Measurements from ENCODE around the gene C20orf141. TPM values are rescaled to one million over a fixed set of nuclear protein-coding genes. Genes with fewer than 3 reads are reported as not detected.
"Not testable (repeated sequence)": the region's sequence is repeated elsewhere in the genome, so short reads cannot be mapped to it uniquely, and the experiment has no call there.

The C20orf141 gene
- total RNA-seq, 1 experiment from 2014 or later, result not detected

- DNase-seq (ENCODE audit: unreplicated experiment), result no peak
- no peaks in the 10 kb centered on the region for H3K9me3 Mint-ChIP-seq (ENCODE audit: unreplicated experiment)
- BruUV-seq (replicated peaks), result no TSS peak
- no peak overlapping the region for H3K4me3 Mint-ChIP-seq (ENCODE audit: unreplicated experiment)
- no peaks in the 10 kb centered on the region for H3K36me3 Mint-ChIP-seq (ENCODE audit: insufficient read depth, unreplicated experiment)
- CTCF ChIA-PET, result interaction anchor here (0.6 kb wide), 1 partner anchor 224 kb away, joined by 3 read pairs; no protein-coding TSS in a partner anchor
- peaks cover 1% of the 10 kb centered on the region for H3K4me1 Mint-ChIP-seq (ENCODE audit: insufficient read depth, unreplicated experiment)
- H3K27ac Mint-ChIP-seq (ENCODE audit: low read depth, unreplicated experiment), result no peak overlapping the region
- POLR2A ChIA-PET, result interaction anchor here (0.6 kb wide), 1 partner anchor 74 kb away, joined by 3 read pairs; no protein-coding TSS in a partner anchor
- H3K27me3 Mint-ChIP-seq (ENCODE audit: insufficient read depth, unreplicated experiment), result peaks cover 43% of the 10 kb centered on the region
- intact Hi-C loops (cut with micrococcal nuclease), result no loop called here
- no peak for TF ChIP-seq CTCF (IDR thresholded peaks at IDR 0.05; ENCODE audit: unreplicated experiment)
These were observed 9.7 kb upstream of the C20orf141 start for GRCh38 chr20:2804852-2805688.

- Mint-ChIP-seq H3K27ac (ENCODE audit: low read depth, unreplicated experiment) (no peak overlapping the region), H3K36me3 (ENCODE audit: insufficient read depth, unreplicated experiment) (no peaks in the 10 kb centered on the region), H3K27me3 (ENCODE audit: insufficient read depth, unreplicated experiment) (peaks cover 35% of the 10 kb centered on the region), H3K9me3 (ENCODE audit: unreplicated experiment) (no peaks in the 10 kb centered on the region), H3K4me1 (ENCODE audit: insufficient read depth, unreplicated experiment) (no peaks in the 10 kb centered on the region), H3K4me3 (ENCODE audit: unreplicated experiment) (no peak overlapping the region)
- ChIA-PET POLR2A (interaction anchor here (0.6 kb wide), 1 partner anchor 74 kb away, joined by 3 read pairs; no protein-coding TSS in a partner anchor), CTCF (no interaction called here)
- intact Hi-C loops (cut with micrococcal nuclease), result no loop called here
- no TSS peak for BruUV-seq (replicated peaks)
- no peak for TF ChIP-seq CTCF (IDR thresholded peaks at IDR 0.05; ENCODE audit: unreplicated experiment)
- peak; percentile 37 for DNase-seq (ENCODE audit: unreplicated experiment)
These were observed 9.0 kb upstream of the C20orf141 start for GRCh38 chr20:2805689-2806350.

- DNase-seq (ENCODE audit: unreplicated experiment), result no peak
- Mint-ChIP-seq H3K4me1 (ENCODE audit: insufficient read depth, unreplicated experiment) (no peaks in the 10 kb centered on the region), H3K27ac (ENCODE audit: low read depth, unreplicated experiment) (no peak overlapping the region), H3K4me3 (ENCODE audit: unreplicated experiment) (no peak overlapping the region), H3K27me3 (ENCODE audit: insufficient read depth, unreplicated experiment) (peaks cover 30% of the 10 kb centered on the region), H3K9me3 (ENCODE audit: unreplicated experiment) (peaks cover 3% of the 10 kb centered on the region), H3K36me3 (ENCODE audit: insufficient read depth, unreplicated experiment) (no peaks in the 10 kb centered on the region)
- no TSS peak for BruUV-seq (replicated peaks)
- no peak for TF ChIP-seq CTCF (IDR thresholded peaks at IDR 0.05; ENCODE audit: unreplicated experiment)
- CTCF ChIA-PET, result no interaction called here
- POLR2A ChIA-PET, result no interaction called here
- intact Hi-C loops (cut with micrococcal nuclease), result no loop called here
These were observed 8.5 kb upstream of the C20orf141 start for GRCh38 chr20:2806351-2806701.

GRCh38 chr20:2807019-2807418 is 7.8 kb upstream of the C20orf141 start:
- TF ChIP-seq CTCF (IDR thresholded peaks at IDR 0.05; ENCODE audit: unreplicated experiment), result no peak
- intact Hi-C loops (cut with micrococcal nuclease), result no loop called here
- H3K4me1 Mint-ChIP-seq (ENCODE audit: insufficient read depth, unreplicated experiment), result no peaks in the 10 kb centered on the region
- H3K27ac Mint-ChIP-seq (ENCODE audit: low read depth, unreplicated experiment), result no peak overlapping the region
- POLR2A ChIA-PET, result no interaction called here
- peaks cover 23% of the 10 kb centered on the region for H3K27me3 Mint-ChIP-seq (ENCODE audit: insufficient read depth, unreplicated experiment)
- no TSS peak for BruUV-seq (replicated peaks)
- DNase-seq (ENCODE audit: unreplicated experiment), result no peak
- H3K36me3 Mint-ChIP-seq (ENCODE audit: insufficient read depth, unreplicated experiment), result no peaks in the 10 kb centered on the region
- CTCF ChIA-PET, result interaction anchor here (0.5 kb wide), 1 partner anchor 12 kb away, joined by 3 read pairs; no protein-coding TSS in a partner anchor
- no peak overlapping the region for H3K4me3 Mint-ChIP-seq (ENCODE audit: unreplicated experiment)
- peaks cover 10% of the 10 kb centered on the region for H3K9me3 Mint-ChIP-seq (ENCODE audit: unreplicated experiment)

- CTCF ChIA-PET, result not testable (repeated sequence)
These were observed 6.9 kb upstream of the C20orf141 start for GRCh38 chr20:2807929-2808328.

More at GRCh38 chr20:2807929-2808328, 6.9 kb upstream of the C20orf141 start:
- intact Hi-C loops (cut with micrococcal nuclease); DNase-seq (ENCODE audit: unreplicated experiment); H3K27ac Mint-ChIP-seq (ENCODE audit: low read depth, unreplicated experiment); POLR2A ChIA-PET; BruUV-seq (replicated peaks); H3K36me3 Mint-ChIP-seq (ENCODE audit: insufficient read depth, unreplicated experiment); H3K4me1 Mint-ChIP-seq (ENCODE audit: insufficient read depth, unreplicated experiment); H3K4me3 Mint-ChIP-seq (ENCODE audit: unreplicated experiment): not testable (repeated sequence)
- Mint-ChIP-seq H3K9me3 (ENCODE audit: unreplicated experiment) (peaks cover 17% of the 10 kb centered on the region), H3K27me3 (ENCODE audit: insufficient read depth, unreplicated experiment) (peaks cover 14% of the 10 kb centered on the region)

Measured in MCF 10A (cell line).